ENCODE measurements around the gene AGAP1.
"Not testable (repeated sequence)": the region's sequence is repeated elsewhere in the genome, so short reads cannot be mapped to it uniquely, and the experiment has no call there.

The AGAP1 gene

GRCh38 chr2:236089271-236090026 is 595.6 kb downstream of the AGAP1 start:
- TF ChIP-seq CTCF (conservative IDR thresholded peaks at IDR 0.05) = no peak
- no peak overlapping the region for H3K27ac ChIP-seq

GRCh38 chr2:236090027-236090382 is 596.2 kb downstream of the AGAP1 start:
- TF ChIP-seq CTCF (conservative IDR thresholded peaks at IDR 0.05) = no peak
- H3K27ac ChIP-seq = no peak overlapping the region

- H3K27ac ChIP-seq = not testable (repeated sequence)
Measured at GRCh38 chr2:236090826-236091225, 597.0 kb downstream of the AGAP1 start.

GRCh38 chr2:236092714-236093113 is 598.9 kb downstream of the AGAP1 start:
- no peak overlapping the region for H3K27ac ChIP-seq
- TF ChIP-seq CTCF (conservative IDR thresholded peaks at IDR 0.05) = no peak

GRCh38 chr2:236093134-236093533 is 599.3 kb downstream of the AGAP1 start:
- no peak for TF ChIP-seq CTCF (conservative IDR thresholded peaks at IDR 0.05)
- H3K27ac ChIP-seq = no peak overlapping the region

- H3K27ac ChIP-seq = no peak overlapping the region
- TF ChIP-seq CTCF (conservative IDR thresholded peaks at IDR 0.05) = no peak
Measured at GRCh38 chr2:236095504-236095903, 601.7 kb downstream of the AGAP1 start.

- no peak overlapping the region for H3K27ac ChIP-seq
- TF ChIP-seq CTCF (conservative IDR thresholded peaks at IDR 0.05) = no peak
Measured at GRCh38 chr2:236101311-236101950, 607.6 kb downstream of the AGAP1 start.

- no peak overlapping the region for H3K27ac ChIP-seq
- TF ChIP-seq CTCF (conservative IDR thresholded peaks at IDR 0.05) = no peak
Measured at GRCh38 chr2:236102971-236103370, 609.1 kb downstream of the AGAP1 start.

Data from VCaP (cell line).